GM12864 (cell line): Measurements from ENCODE around the gene METAP2.
"Not testable (repeated sequence)": the region's sequence is repeated elsewhere in the genome, so short reads cannot be mapped to it uniquely, and the experiment has no call there.

Experiments used
- DNase-seq: peaks from one replicate; pipeline ENCODE4 v3.0.0-alpha.2; 2011; ENCODE audit warnings: low read depth
- H3K4me3 ChIP-seq: 2 replicates; pipeline ENCODE4 v1.5.1; 2011; ENCODE audit warnings: mild to moderate bottlenecking, low read depth, low read length, control low read depth
- CTCF ChIP-seq: IDR thresholded peaks from 2 replicates; pipeline ENCODE4 v1.5.1; 2011; ENCODE audit warnings: low read depth, mild to moderate bottlenecking, moderate library complexity, low read length, control low read depth, inconsistent platforms; ENCODE audit errors: missing control alignments

METAP2 gene

GRCh38 chr12:95458761-95459160 lies 15.2 kb upstream of the METAP2 start:
- no peak overlapping the region for H3K4me3 ChIP-seq
- no peak for TF ChIP-seq CTCF
- DNase-seq, result no peak

GRCh38 chr12:95459310-95459709 lies 14.6 kb upstream of the METAP2 start:
- TF ChIP-seq CTCF, result no peak
- DNase-seq, result no peak
- no peak overlapping the region for H3K4me3 ChIP-seq

GRCh38 chr12:95460105-95460504 lies 13.8 kb upstream of the METAP2 start:
- no peak overlapping the region for H3K4me3 ChIP-seq
- DNase-seq, result no peak
- no peak for TF ChIP-seq CTCF

- DNase-seq, result no peak
- H3K4me3 ChIP-seq, result no peak overlapping the region
- no peak for TF ChIP-seq CTCF
Observed at GRCh38 chr12:95460896-95461295, 13.1 kb upstream of the METAP2 start.

- no peak for DNase-seq
- no peak for TF ChIP-seq CTCF
- no peak overlapping the region for H3K4me3 ChIP-seq
Observed at GRCh38 chr12:95462081-95462480, 11.9 kb upstream of the METAP2 start.

GRCh38 chr12:95462551-95462950 lies 11.4 kb upstream of the METAP2 start:
- TF ChIP-seq CTCF, result no peak
- no peak overlapping the region for H3K4me3 ChIP-seq

GRCh38 chr12:95463050-95463449 lies 10.9 kb upstream of the METAP2 start:
- no peak for TF ChIP-seq CTCF
- no peak overlapping the region for H3K4me3 ChIP-seq
- DNase-seq, result no peak

More at GRCh38 chr12:95462551-95462950, 11.4 kb upstream of the METAP2 start:
- no peak for DNase-seq

GRCh38 chr12:95463776-95464175 lies 10.2 kb upstream of the METAP2 start:
- H3K4me3 ChIP-seq, DNase-seq: not testable (repeated sequence)
